Endodermal cell (in vitro differentiated cells): Measurements from ENCODE around the gene ATXN1L. TPM values are rescaled to one million over a fixed set of nuclear protein-coding genes. Genes with fewer than 3 reads are reported as not detected.
"Not testable (repeated sequence)": the region's sequence is repeated elsewhere in the genome, so short reads cannot be mapped to it uniquely, and the experiment has no call there.

Source experiments
- DNase-seq: peaks from one replicate; pipeline ENCODE4 v3.0.0-alpha.2; 2017
- H3K27ac ChIP-seq: 2 replicates; pipeline ENCODE4 v1.5.1; 2013; ENCODE audit warnings: mild to moderate bottlenecking, low read depth, low read length, moderate library complexity
- H3K27me3 ChIP-seq: 2 replicates; pipeline ENCODE4 v1.6.1; 2013; ENCODE audit warnings: mild to moderate bottlenecking, low read length, moderate library complexity; ENCODE audit not compliant: insufficient read depth, control insufficient read depth, poor library complexity, severe bottlenecking
- H3K36me3 ChIP-seq: 2 replicates; pipeline ENCODE4 v1.7.0; 2013; ENCODE audit warnings: mild to moderate bottlenecking, low read length, moderate library complexity; ENCODE audit not compliant: control insufficient read depth, insufficient read depth
- H3K4me1 ChIP-seq: one replicate; pipeline ENCODE4 v1.7.0; 2013; ENCODE audit warnings: low read length; ENCODE audit not compliant: control insufficient read depth, insufficient read depth
- H3K4me3 ChIP-seq: 2 replicates; pipeline ENCODE4 v1.5.1; 2013; ENCODE audit warnings: mild to moderate bottlenecking, low read length, moderate library complexity
- H3K9ac ChIP-seq: 2 replicates; pipeline ENCODE4 v1.6.1; 2013; ENCODE audit warnings: mild to moderate bottlenecking, low read length, moderate library complexity; ENCODE audit not compliant: poor library complexity, severe bottlenecking; ENCODE audit errors: extremely low read depth
- H3K9me3 ChIP-seq: 2 replicates; pipeline ENCODE4 v1.6.1; 2013; ENCODE audit warnings: mild to moderate bottlenecking, low read length, moderate library complexity; ENCODE audit not compliant: control insufficient read depth
- H3K27ac Mint-ChIP-seq: 2 replicates; pipeline ENCODE4 v1.8.0; 2020; ENCODE audit warnings: mixed read lengths
- H3K27me3 Mint-ChIP-seq: 2 replicates; pipeline ENCODE4 v1.8.0; 2021; ENCODE audit warnings: mild to moderate bottlenecking, mixed read lengths; ENCODE audit not compliant: insufficient read depth
- H3K36me3 Mint-ChIP-seq: 2 replicates; pipeline ENCODE4 v1.8.0; 2020; ENCODE audit warnings: low read depth, mixed read lengths
- H3K4me1 Mint-ChIP-seq: 2 replicates; pipeline ENCODE4 v1.8.0; 2020; ENCODE audit warnings: mixed read lengths
- H3K4me3 Mint-ChIP-seq: 2 replicates; pipeline ENCODE4 v1.8.0; 2020; ENCODE audit warnings: mild to moderate bottlenecking, moderate library complexity, mixed read lengths
- H3K9me3 Mint-ChIP-seq: 2 replicates; pipeline ENCODE4 v1.8.0; 2020; ENCODE audit warnings: mild to moderate bottlenecking, mixed read lengths
- WGBS, 2 experiments: methylation state at CpG; one replicate each; pipeline versions ENCODE4 v1.1.5 to v1.1.7; 2013; ENCODE audit warnings: missing lambda C conversion rate in 2 of 2, mixed read lengths in 1 of 2; ENCODE audit not compliant: insufficient coverage in 1 of 2, insufficient read length in 1 of 2; 5-methylcytosine and 5-hydroxymethylcytosine counted together
- total RNA-seq, 2 donors: library from RNA; stranded (reverse); fragmentation: NEBNext Ultra II Directional in 1 of 2; extraction: Animal tissue kit (Norgen Biotek cat#: 25700) in 1 of 2; gene quantifications; 2 replicates in 1 of 2; 3 replicates in 1 of 2; pipeline ENCODE4 v1.2.1, GENCODE V29; 2021
- TF ChIP-seq, protein P1 (sequence below): fragments of 200-600 bp; sonication (generic); conservative IDR thresholded peaks from 2 replicates; pipeline ENCODE4 v1.5.0; 2021; ENCODE audit warnings: antibody characterized with exemption, mild to moderate bottlenecking

Gene ATXN1L
- total RNA-seq, 2 donors from 2014 or later = 28.9 to 30.7 TPM

DNA sequence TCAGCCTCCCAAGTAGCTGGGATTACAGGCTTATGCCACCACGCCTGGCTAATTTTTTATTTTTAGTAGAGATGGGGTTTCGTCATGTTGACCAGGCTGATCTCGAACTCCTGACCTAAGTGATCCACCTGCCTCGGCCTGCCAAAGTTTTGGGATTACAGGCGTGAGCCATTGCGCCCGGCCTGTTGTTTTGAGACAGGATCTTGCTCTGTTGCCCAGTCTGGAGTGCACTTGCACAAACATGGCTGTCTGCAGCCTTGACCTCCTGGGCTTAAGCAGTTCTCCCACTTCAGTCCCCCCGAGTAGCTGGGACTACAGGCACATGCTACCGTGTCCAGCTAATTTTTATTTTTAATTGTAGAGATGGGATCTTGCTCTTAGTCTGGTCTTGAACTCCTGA, 58.5 kb downstream of the ATXN1L start:
- no peaks in the 10 kb centered on the region for H3K9me3 Mint-ChIP-seq
- no peak overlapping the region for H3K27ac ChIP-seq

GRCh38 chr16:71905765-71906164, 60.0 kb downstream of the ATXN1L start:
- H3K4me3 Mint-ChIP-seq, H3K9ac ChIP-seq, H3K27ac Mint-ChIP-seq, DNase-seq, H3K4me1 ChIP-seq, H3K27me3 Mint-ChIP-seq, H3K4me3 ChIP-seq, H3K9me3 ChIP-seq, H3K27me3 ChIP-seq, H3K9me3 Mint-ChIP-seq, H3K27ac ChIP-seq: not testable (repeated sequence)
- Mint-ChIP-seq H3K4me1 (peaks cover 11% of the 10 kb centered on the region), H3K36me3 (peaks cover 50% of the 10 kb centered on the region)
- WGBS, 2 experiments = 94 to 100% methylated on average over 1 to 6 of the region's 6 CpGs
- H3K36me3 ChIP-seq = peaks cover 52% of the 10 kb centered on the region

More for the DNA sequence above, 58.5 kb downstream of the ATXN1L start:
- H3K4me1 Mint-ChIP-seq = peaks cover 11% of the 10 kb centered on the region
- H3K9me3 ChIP-seq = peaks cover 2% of the 10 kb centered on the region
- H3K4me3 Mint-ChIP-seq = no peak overlapping the region
- H3K27me3 Mint-ChIP-seq = no peaks in the 10 kb centered on the region
- WGBS, 2 experiments = 86 to 97% methylated on average over 7 to 9 of the region's 9 CpGs
- no peak for DNase-seq
- no peak overlapping the region for H3K9ac ChIP-seq
- H3K4me1 ChIP-seq = no peaks in the 10 kb centered on the region
- H3K27ac Mint-ChIP-seq = no peak overlapping the region
- TF ChIP-seq, protein P1, sequence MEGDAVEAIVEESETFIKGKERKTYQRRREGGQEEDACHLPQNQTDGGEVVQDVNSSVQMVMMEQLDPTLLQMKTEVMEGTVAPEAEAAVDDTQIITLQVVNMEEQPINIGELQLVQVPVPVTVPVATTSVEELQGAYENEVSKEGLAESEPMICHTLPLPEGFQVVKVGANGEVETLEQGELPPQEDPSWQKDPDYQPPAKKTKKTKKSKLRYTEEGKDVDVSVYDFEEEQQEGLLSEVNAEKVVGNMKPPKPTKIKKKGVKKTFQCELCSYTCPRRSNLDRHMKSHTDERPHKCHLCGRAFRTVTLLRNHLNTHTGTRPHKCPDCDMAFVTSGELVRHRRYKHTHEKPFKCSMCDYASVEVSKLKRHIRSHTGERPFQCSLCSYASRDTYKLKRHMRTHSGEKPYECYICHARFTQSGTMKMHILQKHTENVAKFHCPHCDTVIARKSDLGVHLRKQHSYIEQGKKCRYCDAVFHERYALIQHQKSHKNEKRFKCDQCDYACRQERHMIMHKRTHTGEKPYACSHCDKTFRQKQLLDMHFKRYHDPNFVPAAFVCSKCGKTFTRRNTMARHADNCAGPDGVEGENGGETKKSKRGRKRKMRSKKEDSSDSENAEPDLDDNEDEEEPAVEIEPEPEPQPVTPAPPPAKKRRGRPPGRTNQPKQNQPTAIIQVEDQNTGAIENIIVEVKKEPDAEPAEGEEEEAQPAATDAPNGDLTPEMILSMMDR = no peak
- H3K36me3 Mint-ChIP-seq = peaks cover 49% of the 10 kb centered on the region
- no peaks in the 10 kb centered on the region for H3K27me3 ChIP-seq
- peaks cover 45% of the 10 kb centered on the region for H3K36me3 ChIP-seq
- H3K4me3 ChIP-seq = no peak overlapping the region

Other genes with a start within 250 kb of the ATXN1L start
- 10 to 100 TPM; 17.6 to 21.8 TPM for gene MARVELD3, start 219.8 kb upstream of the ATXN1L start, total RNA-seq
- 10 to 100 TPM; 12.4 to 12.8 TPM for gene PHLPP2, start 121.3 kb upstream of the ATXN1L start, total RNA-seq
- gene AP1G1, start 37.1 kb upstream of the ATXN1L start, total RNA-seq = 10 to 100 TPM; 62.7 to 68.5 TPM
- 10 to 100 TPM; 12.1 to 12.8 TPM for gene ZNF821, start 38.2 kb downstream of the ATXN1L start, total RNA-seq
- gene IST1, start 49.6 kb downstream of the ATXN1L start, total RNA-seq = 100 to 1,000 TPM; 259 to 319 TPM
- gene PKD1L3, start 154.4 kb downstream of the ATXN1L start, total RNA-seq = under 1 TPM; 0.07 to 0.13 TPM
- gene DHODH, start 162.8 kb downstream of the ATXN1L start, total RNA-seq = 10 to 100 TPM; 15.5 to 17.4 TPM
- gene HP, start 208.5 kb downstream of the ATXN1L start, total RNA-seq = 1 to 10 TPM; 3.9 to 9.5 TPM
- under 1 TPM in 1 of 2 donors, not detected in 1; 0.69 TPM for gene HPR, start 217.2 kb downstream of the ATXN1L start, total RNA-seq
- 10 to 100 TPM; 10.6 to 13.1 TPM for gene TXNL4B, start 247.6 kb downstream of the ATXN1L start, total RNA-seq
- gene DHX38, start 247.9 kb downstream of the ATXN1L start, total RNA-seq = 10 to 100 TPM; 66.9 to 80.1 TPM